SK-N-SH treated with all-trans-retinoic acid at 6 μM for 48 hours (cell line): ENCODE measurements around the gene SORCS2.

Experiments used
- ATAC-seq: fragments of 200-7000 bp; cut with Tn5 transposase; 3 replicates; pipeline ENCODE4 v1.9.1; 2020; ENCODE audit warnings: mild to moderate bottlenecking, moderate library complexity
- ARNTL ChIP-seq: fragments of 450-650 bp; formaldehyde crosslinking; IDR thresholded peaks from 2 replicates; pipeline ENCODE4 v1.5.0; 2020; ENCODE audit warnings: low read depth, mild to moderate bottlenecking, moderate library complexity, borderline replicate concordance
- BACH2 ChIP-seq: fragments of 250-450 bp; sonication (Bioruptor Pico); IDR thresholded peaks from 2 replicates; pipeline ENCODE4 v1.9.0; 2021; ENCODE audit warnings: mild to moderate bottlenecking, borderline replicate concordance
- CSDC2 ChIP-seq: fragments of 250-450 bp; sonication (Bioruptor Pico); IDR thresholded peaks from 2 replicates; pipeline ENCODE4 v1.5.0; 2020; ENCODE audit warnings: mild to moderate bottlenecking, moderate library complexity
- CSRNP3 ChIP-seq: fragments of 250-450 bp; sonication (Bioruptor Pico); IDR thresholded peaks from 2 replicates; pipeline ENCODE4 v1.5.1; 2021; ENCODE audit warnings: mild to moderate bottlenecking, moderate library complexity
- ESRRG ChIP-seq: fragments of 250-450 bp; sonication (Bioruptor Pico); IDR thresholded peaks from 2 replicates; pipeline ENCODE4 v1.6.1; 2021; ENCODE audit warnings: mild to moderate bottlenecking
- GLIS3 ChIP-seq: fragments of 250-450 bp; sonication (Bioruptor Pico); IDR thresholded peaks from 2 replicates; pipeline ENCODE4 v1.5.0; 2020; ENCODE audit warnings: mild to moderate bottlenecking, moderate library complexity
- ISL1 ChIP-seq: fragments of 250-450 bp; sonication (Bioruptor Pico); IDR thresholded peaks from 2 replicates; pipeline ENCODE4 v2.1.2; 2022; ENCODE audit warnings: mild to moderate bottlenecking, moderate library complexity
- OSR1 ChIP-seq: fragments of 250-450 bp; sonication (Bioruptor Pico); IDR thresholded peaks from 2 replicates; pipeline ENCODE4 v1.8.0; 2022; ENCODE audit warnings: moderate library complexity, mild to moderate bottlenecking, inconsistent platforms
- PATZ1 ChIP-seq: fragments of 250-450 bp; sonication (Bioruptor Pico); IDR thresholded peaks from 2 replicates; pipeline ENCODE4 v1.8.0; 2020; ENCODE audit warnings: mild to moderate bottlenecking, moderate library complexity, borderline replicate concordance
- POU6F1 ChIP-seq: fragments of 250-450 bp; sonication (Bioruptor Pico); IDR thresholded peaks from 2 replicates; pipeline ENCODE4 v1.8.0; 2021; ENCODE audit warnings: low read depth, mild to moderate bottlenecking, moderate library complexity, borderline replicate concordance
- PPARA ChIP-seq: fragments of 250-450 bp; sonication (Bioruptor Pico); IDR thresholded peaks from 2 replicates; pipeline ENCODE4 v1.5.0; 2020; ENCODE audit warnings: mild to moderate bottlenecking, borderline replicate concordance
- RARB ChIP-seq: fragments of 250-450 bp; sonication (Bioruptor Pico); IDR thresholded peaks from 2 replicates; pipeline ENCODE4 v1.8.0; 2021; ENCODE audit warnings: mild to moderate bottlenecking, moderate library complexity
- SNAI2 ChIP-seq: fragments of 250-450 bp; sonication (Bioruptor Pico); IDR thresholded peaks from 2 replicates; pipeline ENCODE4 v1.5.0; 2020; ENCODE audit warnings: mild to moderate bottlenecking, moderate library complexity
- TCF4 ChIP-seq: fragments of 250-450 bp; sonication (Bioruptor Pico); IDR thresholded peaks from 2 replicates; pipeline ENCODE4 v1.8.0; 2021; ENCODE audit warnings: mild to moderate bottlenecking, moderate library complexity, borderline replicate concordance
- TOX ChIP-seq: fragments of 250-450 bp; sonication (Bioruptor Pico); IDR thresholded peaks from 2 replicates; pipeline ENCODE4 v1.8.0; 2021; ENCODE audit warnings: mild to moderate bottlenecking, moderate library complexity, borderline replicate concordance
- TSHZ2 ChIP-seq: fragments of 250-450 bp; sonication (Bioruptor Pico); IDR thresholded peaks from 2 replicates; pipeline ENCODE4 v1.5.0; 2020; ENCODE audit warnings: mild to moderate bottlenecking, moderate library complexity
- ZC3H10 ChIP-seq: fragments of 250-450 bp; sonication (Bioruptor Pico); IDR thresholded peaks from 2 replicates; pipeline ENCODE4 v1.5.1; 2021; ENCODE audit warnings: mild to moderate bottlenecking, moderate library complexity
- ZFP3 ChIP-seq: fragments of 250-450 bp; sonication (Bioruptor Pico); IDR thresholded peaks from 2 replicates; pipeline ENCODE4 v1.5.0; 2020; ENCODE audit warnings: mild to moderate bottlenecking, moderate library complexity
- ZFP30 ChIP-seq: fragments of 450-650 bp; formaldehyde crosslinking; IDR thresholded peaks from 2 replicates; pipeline ENCODE4 v1.5.0; 2022; ENCODE audit warnings: mild to moderate bottlenecking, moderate library complexity
- ZNF565 ChIP-seq: fragments of 450-650 bp; formaldehyde crosslinking; conservative IDR thresholded peaks from 2 replicates; pipeline ENCODE4 v1.5.0; 2020; ENCODE audit warnings: low read depth, mild to moderate bottlenecking, moderate library complexity
- ZNF70 ChIP-seq: fragments of 450-650 bp; formaldehyde crosslinking; IDR thresholded peaks from 2 replicates; pipeline ENCODE4 v1.5.0; 2020; ENCODE audit warnings: mild to moderate bottlenecking, moderate library complexity
- ZNF8 ChIP-seq: fragments of 450-650 bp; formaldehyde crosslinking; IDR thresholded peaks from 2 replicates; pipeline ENCODE4 v1.5.0; 2020; ENCODE audit warnings: mild to moderate bottlenecking, moderate library complexity

Gene SORCS2

GRCh38 chr4:7620086-7620813, 427.9 kb downstream of the SORCS2 start:
- no peak for ATAC-seq
- TF ChIP-seq ISL1 (CRISPR knock-in tag) (no peak), ZFP3 (CRISPR knock-in tag) (no peak), CSDC2 (CRISPR knock-in tag) (no peak)

- TF ChIP-seq TCF4 (CRISPR knock-in tag) (no peak), CSDC2 (CRISPR knock-in tag) (no peak), OSR1 (no peak), RARB (CRISPR knock-in tag) (no peak), SNAI2 (CRISPR knock-in tag) (no peak), GLIS3 (CRISPR knock-in tag) (no peak), POU6F1 (CRISPR knock-in tag) (no peak), ZNF565 (no peak), PATZ1 (CRISPR knock-in tag) (no peak), PPARA (CRISPR knock-in tag) (no peak), ZFP3 (CRISPR knock-in tag) (no peak), TSHZ2 (CRISPR knock-in tag) (no peak)
- no peak for ATAC-seq
These were observed 428.5 kb downstream of the SORCS2 start for GRCh38 chr4:7620814-7621176.

- TF ChIP-seq ZNF565 (no peak), RARB (CRISPR knock-in tag) (no peak), TSHZ2 (CRISPR knock-in tag) (no peak), GLIS3 (CRISPR knock-in tag) (no peak), ESRRG (no peak), ZFP30 (no peak), ARNTL (CRISPR knock-in tag) (no peak), ZNF70 (no peak), OSR1 (no peak), ZNF8 (CRISPR knock-in tag) (no peak), POU6F1 (CRISPR knock-in tag) (no peak), ZC3H10 (CRISPR knock-in tag) (no peak), BACH2 (CRISPR knock-in tag) (no peak), SNAI2 (CRISPR knock-in tag) (no peak), PPARA (CRISPR knock-in tag) (no peak), CSDC2 (CRISPR knock-in tag) (no peak), CSRNP3 (CRISPR knock-in tag) (no peak), TOX (CRISPR knock-in tag) (no peak)
- TF ChIP-seq, all 23 proteins: peak for 0
These were observed 429.1 kb downstream of the SORCS2 start for GRCh38 chr4:7621252-7622035.

More at GRCh38 chr4:7621252-7622035, 429.1 kb downstream of the SORCS2 start:
- ATAC-seq: no peak; the same call in 2 of the 3 replicates
